Body of pancreas (tissue), 4 donors: Measurements from ENCODE around the gene SUMO3.
"Not testable (repeated sequence)": the region's sequence is repeated elsewhere in the genome, so short reads cannot be mapped to it uniquely, and the experiment has no call there.

Experiments used
- CTCF ChIP-seq, 7 experiments: fragments of 450-650 bp in 4 of 7; fragments of 200-600 bp in 3 of 7; sonication (generic) in 3 of 7; IDR thresholded peaks; one replicate each; pipeline ENCODE4 v1.5.1; 2016 to 2019; ENCODE audit warnings: antibody characterized with exemption in 7 of 7
- POLR2A ChIP-seq, 3 donors: fragments of 450-650 bp; IDR thresholded peaks; one replicate each; pipeline ENCODE4 v1.6.1; 2016; ENCODE audit warnings: antibody characterized with exemption in 3 of 3, mild to moderate bottlenecking in 2 of 3

- not testable (repeated sequence) for TF ChIP-seq POLR2A, CTCF (IDR thresholded peaks at IDR 0.05)
These were observed 14.8 kb upstream of the SUMO3 start for GRCh38 chr21:44832516-44833255.
